HL-60 (cell line): ENCODE results near the gene LATS1.
A peak's percentile ranks its signal among the peaks of the same experiment; 100 is the strongest.

Source experiments
- DNase-seq, 2 experiments: peaks; one replicate each; pipeline ENCODE4 v3.0.0-alpha.2; 2010 to 2020; ENCODE audit warnings: low read depth in 1 of 2, low spot score in 1 of 2
- H3K27ac ChIP-seq: fragments of 250-450 bp; sonication (Bioruptor Pico); replicated peaks from 2 replicates; pipeline ENCODE4 v1.5.1; 2020; ENCODE audit warnings: mild to moderate bottlenecking, moderate library complexity
- H3K27me3 ChIP-seq: fragments of 250-450 bp; sonication (Bioruptor Pico); 2 replicates; pipeline ENCODE4 v1.5.1; 2021; ENCODE audit warnings: mild to moderate bottlenecking, moderate library complexity; ENCODE audit not compliant: insufficient read depth, poor library complexity, severe bottlenecking
- H3K4me3 ChIP-seq: replicated peaks from 2 replicates; pipeline ENCODE4 v1.5.1; 2011; ENCODE audit warnings: mild to moderate bottlenecking, control low read depth, low read length; ENCODE audit not compliant: insufficient read depth
- CTCF ChIP-seq: IDR thresholded peaks from one replicate; pipeline ENCODE4 v1.5.1; 2011; ENCODE audit warnings: low read length, control low read depth, inconsistent platforms; ENCODE audit not compliant: insufficient read depth
- GABPA ChIP-seq: IDR thresholded peaks from 2 replicates; pipeline ENCODE4 v1.6.1; 2012; ENCODE audit warnings: low read depth
- POLR2AphosphoS5 ChIP-seq: IDR thresholded peaks from 2 replicates; pipeline ENCODE4 v1.6.1; 2012; ENCODE audit warnings: low read depth
- REST ChIP-seq: IDR thresholded peaks from 2 replicates; pipeline ENCODE4 v1.6.1; 2012; ENCODE audit warnings: low read depth; ENCODE audit not compliant: insufficient replicate concordance
- SPI1 ChIP-seq: IDR thresholded peaks from 2 replicates; pipeline ENCODE4 v1.6.1; 2012; ENCODE audit warnings: low read depth, mild to moderate bottlenecking, borderline replicate concordance

Gene LATS1

GRCh38 chr6:149733089-149733720 lies 15.3 kb upstream of the LATS1 start:
- no peak overlapping the region for H3K27ac ChIP-seq
- no peak for DNase-seq
- TF ChIP-seq GABPA, result no peak
- no peaks in the 10 kb centered on the region for H3K27me3 ChIP-seq
- H3K4me3 ChIP-seq, result no peak overlapping the region

GRCh38 chr6:149729824-149730223 lies 11.9 kb upstream of the LATS1 start:
- no peak for DNase-seq
- TF ChIP-seq REST (no peak), GABPA (no peak), POLR2AphosphoS5 (no peak), SPI1 (no peak), CTCF (no peak)
- peak overlapping the region; percentile 90 for H3K27ac ChIP-seq
- no peak overlapping the region for H3K4me3 ChIP-seq
- H3K27me3 ChIP-seq, result no peaks in the 10 kb centered on the region

GRCh38 chr6:149728499-149729234 lies 10.8 kb upstream of the LATS1 start:
- peak in 1 of 2 experiments; percentile 25 for DNase-seq
- H3K27ac ChIP-seq, result peak overlapping the region; percentile 90
- H3K4me3 ChIP-seq, result no peak overlapping the region
- no peaks in the 10 kb centered on the region for H3K27me3 ChIP-seq
- TF ChIP-seq POLR2AphosphoS5 (0 out of 2 replicates have a peak, but pooled peaks have one; percentile 39), GABPA (no peak)

- H3K4me3 ChIP-seq, result no peak overlapping the region
- peak in 1 of 2 experiments; percentile 63 for DNase-seq
- H3K27ac ChIP-seq, result peak overlapping the region; percentile 90
- H3K27me3 ChIP-seq, result no peaks in the 10 kb centered on the region
- TF ChIP-seq GABPA (no peak), CTCF (no peak), POLR2AphosphoS5 (no peak; the same call in 1 of the 2 replicates), SPI1 (peak; percentile 77), REST (peak; percentile 38)
These were observed 10.0 kb upstream of the LATS1 start for GRCh38 chr6:149727793-149728498.
